WERI-Rb-1 (cell line): ENCODE results near the gene C6orf163.

Experiments
- DNase-seq: peaks from one replicate; pipeline ENCODE4 v3.0.0-alpha.2; 2020
- H3K27ac ChIP-seq: fragments of 250-450 bp; sonication (Bioruptor Pico); 2 replicates; pipeline ENCODE4 v1.5.1; 2020; ENCODE audit warnings: mild to moderate bottlenecking, moderate library complexity
- H3K27me3 ChIP-seq: fragments of 250-450 bp; sonication (Bioruptor Pico); 2 replicates; pipeline ENCODE4 v1.5.1; 2021; ENCODE audit warnings: mild to moderate bottlenecking, low read depth, moderate library complexity; ENCODE audit not compliant: insufficient read depth, severe bottlenecking
- H3K36me3 ChIP-seq: fragments of 250-450 bp; sonication (Bioruptor Pico); 2 replicates; pipeline ENCODE4 v1.5.1; 2020; ENCODE audit warnings: mild to moderate bottlenecking, moderate library complexity
- H3K4me3 ChIP-seq: 2 replicates; pipeline ENCODE4 v1.5.1; 2011; ENCODE audit warnings: low read depth, mild to moderate bottlenecking, control low read depth, low read length
- H3K9me3 ChIP-seq: fragments of 250-450 bp; sonication (Bioruptor Pico); 2 replicates; pipeline ENCODE4 v1.5.1; 2021; ENCODE audit warnings: mild to moderate bottlenecking, moderate library complexity; ENCODE audit not compliant: severe bottlenecking
- CTCF ChIP-seq: IDR thresholded peaks from 2 replicates; pipeline ENCODE4 v1.5.1; 2011; ENCODE audit warnings: low read depth, mild to moderate bottlenecking, control low read depth, inconsistent platforms, low read length

Gene C6orf163

GRCh38 chr6:87407901-87408720 is 63.5 kb downstream of the C6orf163 start, which contains the start of gene CFAP206:
Gene CFAP206, plus strand, starts transcription at chr6:87407972. Its CDS starts 1,868 bp downstream, at chr6:87409840.
- TF ChIP-seq CTCF: no peak
- H3K36me3 ChIP-seq: peaks cover 5% of the 10 kb centered on the region
- no peaks in the 10 kb centered on the region for H3K9me3 ChIP-seq
- DNase-seq: peak; percentile 89
- peak within 1 kb of the TSS; percentile 97 for H3K4me3 ChIP-seq
- H3K27me3 ChIP-seq: no peaks in the 10 kb centered on the region
- peak within 1 kb of the TSS; percentile 91 for H3K27ac ChIP-seq

- Histone ChIP-seq H3K36me3 (peaks cover 5% of the 10 kb centered on the region), H3K27me3 (no peaks in the 10 kb centered on the region), H3K4me3 (peak overlapping the region; percentile 92), H3K9me3 (no peaks in the 10 kb centered on the region), H3K27ac (peak overlapping the region; percentile 91)
- TF ChIP-seq CTCF: no peak
- DNase-seq: no peak
These were observed 64.1 kb downstream of the C6orf163 start for GRCh38 chr6:87408721-87409155.
